Nucleus accumbens (tissue), 56 donors: ENCODE measurements around the gene KHDC4.

Experiments
- DNase-seq, 56 donors: peaks; one replicate each; lab custom pipeline; 2025; lab: John Stamatoyannopoulos, UW

KHDC4 gene

GRCh38 chr1:155880251-155880650 lies 54.0 kb downstream of the KHDC4 start:
- peak in 1 of 56 donors; percentile 5 for DNase-seq

GRCh38 chr1:155877945-155878344 lies 56.3 kb downstream of the KHDC4 start:
- no peak for DNase-seq

- peak in 3 of 56 donors; percentile 4 to 48 (median 19) for DNase-seq
Measured at GRCh38 chr1:155873860-155874259, 60.4 kb downstream of the KHDC4 start.

- peak in 53 of 56 donors; percentile 14 to 89 (median 57) for DNase-seq
Measured at GRCh38 chr1:155872527-155872926, 61.7 kb downstream of the KHDC4 start.

- peak; percentile 40 to 96 (median 87) for DNase-seq
Measured at GRCh38 chr1:155871390-155871789, 62.8 kb downstream of the KHDC4 start.

GRCh38 chr1:155867766-155868165 lies 66.4 kb downstream of the KHDC4 start:
- DNase-seq = no peak

- DNase-seq = no peak
Measured at GRCh38 chr1:155864393-155864792, 69.8 kb downstream of the KHDC4 start.
